Epithelial cell of alveolus of lung (primary cell): Measurements from ENCODE around the gene PRR11. TPM values are rescaled to one million over a fixed set of nuclear protein-coding genes. Genes with fewer than 3 reads are reported as not detected.

Experiments
- total RNA-seq: library from RNA; depleted of rRNA; stranded (reverse); fragments of >200 nt; gene quantifications from 2 replicates; pipeline ENCODE4 v1.2.1, GENCODE V29; 2015

PRR11 gene
- 18.5 and 30.5 TPM in 2 replicates for total RNA-seq

DNA sequence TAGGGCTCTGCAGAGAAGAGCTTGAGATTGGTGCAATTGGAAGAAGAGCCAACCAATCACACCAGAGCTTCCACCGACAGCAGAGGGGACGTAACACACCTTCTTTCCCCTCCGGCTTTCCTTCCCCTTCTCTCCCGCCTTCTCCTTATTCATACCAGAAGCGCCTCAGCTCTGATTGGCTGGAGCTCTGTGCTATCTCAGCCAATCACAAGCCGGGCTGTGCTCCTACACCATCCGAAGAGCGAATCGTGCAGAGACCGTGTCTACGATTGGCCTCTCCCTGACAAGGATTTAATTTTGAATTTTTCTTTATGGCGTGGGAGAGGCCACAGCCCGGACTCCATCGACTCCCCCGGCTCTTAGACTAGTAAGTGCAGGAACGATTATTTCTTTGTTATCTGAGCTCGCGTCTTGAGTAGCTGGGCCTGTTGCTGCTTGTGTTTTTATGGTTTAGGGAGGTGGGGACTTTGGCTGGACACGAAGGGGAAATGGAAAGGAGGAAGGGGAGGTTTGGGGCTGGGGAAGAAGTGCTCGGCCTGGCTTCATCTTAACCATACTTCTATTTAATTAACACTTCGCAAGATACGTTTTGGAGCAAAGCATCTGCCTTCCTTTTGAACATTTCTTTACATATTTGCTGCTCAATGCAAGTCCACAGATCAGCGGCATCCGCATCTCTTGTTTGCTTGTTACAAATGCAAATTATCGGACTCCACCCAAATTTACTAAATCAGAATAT, at the start of gene PRR11:
PRR11 (plus strand) TSS at position 308 of the 739 bp plus-strand sequence. CDS start 14,007 bp downstream, outside the sequence.

DNA sequence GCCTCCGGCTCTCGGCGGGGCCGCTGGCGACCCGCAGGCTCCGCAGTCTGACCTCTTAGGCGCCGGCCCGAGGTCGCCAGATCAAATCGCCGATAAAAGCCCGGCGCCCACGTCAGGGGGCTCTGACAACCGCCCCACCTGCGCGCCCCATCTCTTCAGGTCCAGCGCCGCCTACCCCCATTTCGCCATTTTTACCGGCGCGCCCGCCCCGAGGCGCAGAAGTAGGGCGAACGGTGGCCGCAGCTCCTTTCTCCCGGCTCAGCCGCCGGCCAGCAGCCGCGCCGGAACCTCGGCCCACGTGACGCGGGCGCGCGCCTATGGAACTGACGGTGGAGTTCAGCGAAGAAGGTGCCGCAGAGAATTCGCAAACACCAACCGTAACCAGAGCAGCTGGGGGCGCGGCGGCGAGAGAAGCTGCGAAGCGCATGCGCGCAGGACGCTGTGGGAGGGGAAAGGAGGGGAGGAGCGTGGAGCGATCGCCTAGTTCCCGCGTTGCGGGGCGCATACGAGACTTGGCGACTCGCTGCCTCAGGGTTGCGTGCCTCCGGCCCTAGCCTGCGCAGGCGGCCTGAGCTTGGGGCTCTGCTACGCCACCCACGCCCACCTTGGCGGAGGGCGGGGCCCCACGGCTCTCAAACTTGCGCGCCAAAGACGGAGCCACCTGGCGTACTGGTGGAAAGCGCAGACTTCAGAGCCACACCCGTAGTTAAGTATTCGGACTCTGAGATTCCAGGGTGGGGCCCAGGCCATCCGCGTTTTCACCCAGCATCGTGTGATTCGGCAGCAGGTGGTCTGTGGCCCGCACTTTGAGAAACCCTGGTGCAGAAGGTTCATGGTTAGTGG, 48.9 kb upstream of the PRR11 start, which contains the start of gene TRIM37:
TRIM37 (minus strand) TSS at position 418 of the 843 bp plus-strand sequence. CDS start 419 bp downstream, outside the sequence.

DNA sequence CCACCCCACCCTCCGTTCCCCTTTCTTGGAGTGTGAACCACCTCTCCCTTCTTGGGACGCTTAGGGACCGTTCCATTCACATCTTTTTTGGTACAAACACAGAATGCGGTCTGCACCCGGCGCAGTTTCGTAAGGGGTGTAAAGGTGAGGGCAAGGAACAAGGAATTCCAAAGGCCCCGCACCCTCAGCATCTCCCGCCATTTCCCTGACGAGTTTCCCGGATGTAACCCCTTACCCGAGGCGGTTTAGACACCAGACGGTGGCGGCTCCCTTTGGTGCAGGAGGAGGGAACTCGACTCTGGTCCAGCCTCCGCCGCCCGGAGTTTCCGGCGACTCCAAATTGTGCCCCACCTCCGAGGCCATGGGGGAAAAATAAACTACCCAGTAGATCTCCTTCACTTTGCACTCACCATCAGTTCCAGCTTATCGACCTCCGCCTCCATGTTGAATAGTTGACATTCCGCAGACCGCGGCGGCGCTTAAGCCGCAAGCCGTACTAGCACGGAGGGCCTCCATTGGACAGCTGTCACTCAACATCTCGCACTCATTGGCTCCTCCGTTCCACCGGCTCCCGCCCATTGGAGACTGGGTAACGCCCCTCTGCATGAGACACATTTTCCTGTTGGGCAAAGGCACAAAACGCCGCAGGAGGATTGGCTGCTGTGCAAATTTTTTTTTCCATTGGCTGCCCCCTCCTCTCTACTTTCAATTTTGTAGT, 666 bp upstream of the PRR11 start, which contains the start of gene SKA2:
SKA2 (minus strand) TSS at position 466 of the 718 bp plus-strand sequence; CDS start at position 443, 23 bp downstream.

DNA sequence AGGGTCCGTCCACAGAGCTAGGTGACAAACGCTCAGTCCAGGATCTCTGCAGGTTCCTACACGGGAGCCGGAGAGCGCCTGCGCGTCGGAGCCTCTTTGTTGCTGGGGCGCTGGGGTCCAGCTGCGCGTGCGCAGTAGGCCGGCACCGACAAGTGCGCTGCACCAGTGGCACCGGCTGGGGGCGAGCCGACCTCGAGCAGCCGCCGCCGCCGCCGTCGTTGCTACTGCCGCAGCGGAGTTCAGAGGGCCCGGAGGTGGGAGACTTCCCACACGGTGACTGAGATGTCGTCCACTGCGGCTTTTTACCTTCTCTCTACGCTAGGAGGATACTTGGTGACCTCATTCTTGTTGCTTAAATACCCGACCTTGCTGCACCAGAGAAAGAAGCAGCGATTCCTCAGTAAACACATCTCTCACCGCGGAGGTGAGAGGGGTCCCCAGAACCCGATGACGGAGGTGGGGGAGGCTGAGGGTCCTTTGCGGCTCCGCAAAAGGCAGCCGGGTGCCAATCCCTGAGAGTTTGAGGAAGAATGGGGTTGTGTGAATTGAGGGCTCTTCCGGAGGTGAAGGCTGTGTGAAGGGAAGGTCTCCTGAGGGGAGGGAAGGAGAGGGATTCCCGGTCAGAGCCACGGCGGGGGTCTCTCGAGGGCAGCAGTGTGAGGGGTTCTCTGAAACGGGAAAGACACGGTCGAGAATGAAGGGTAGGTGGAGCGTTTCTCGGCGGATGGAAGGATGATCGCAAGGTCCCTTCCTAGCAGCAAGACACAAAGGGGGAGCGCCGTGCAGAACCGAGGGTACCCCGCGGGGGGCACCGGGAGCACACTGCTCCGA, 65.0 kb downstream of the PRR11 start, which contains the start of gene GDPD1:
GDPD1 (plus strand) TSS at position 184 of the 831 bp plus-strand sequence; CDS start at position 283, 99 bp downstream.

Other genes with a start within 250 kb of the PRR11 start
- gene TRIM37, start 48.9 kb upstream of the PRR11 start, total RNA-seq = 10.3 and 20.8 TPM in 2 replicates
- 27.8 and 50.7 TPM in 2 replicates for gene SKA2, start 560 bp upstream of the PRR11 start, total RNA-seq
- 17.2 and 22.9 TPM in 2 replicates for gene SMG8, start 54.3 kb downstream of the PRR11 start, total RNA-seq
- 0.72 and 1.6 TPM in 2 replicates for gene GDPD1, start 64.8 kb downstream of the PRR11 start, total RNA-seq
- 2.8 and 4.1 TPM in 2 replicates for gene YPEL2, start 175.9 kb downstream of the PRR11 start, total RNA-seq